Lower lobe of right lung (tissue), 2 donors: ENCODE data around the gene CT45A3. TPM values are rescaled to one million over a fixed set of nuclear protein-coding genes. Genes with fewer than 3 reads are reported as not detected.
"Not testable (repeated sequence)": the region's sequence is repeated elsewhere in the genome, so short reads cannot be mapped to it uniquely, and the experiment has no call there.

Experiments
- ATAC-seq, 2 donors: fragments of 200-7000 bp; cut with Tn5 transposase; one replicate each; pipeline ENCODE4 v1.9.1; 2020 to 2022; ENCODE audit warnings: mild to moderate bottlenecking in 2 of 2, moderate library complexity in 2 of 2
- DNase-seq: peaks from one replicate; pipeline ENCODE4 v3.0.0-alpha.2; 2020
- H3K27ac ChIP-seq: fragments of 200-600 bp; one replicate; pipeline ENCODE4 v1.8.0; 2022
- H3K27me3 ChIP-seq: fragments of 200-600 bp; one replicate; pipeline ENCODE4 v1.8.0; 2022; ENCODE audit warnings: low read depth
- H3K36me3 ChIP-seq: fragments of 200-600 bp; one replicate; pipeline ENCODE4 v1.8.0; 2022; ENCODE audit warnings: mild to moderate bottlenecking
- H3K4me1 ChIP-seq: fragments of 200-600 bp; one replicate; pipeline ENCODE4 v1.8.0; 2022
- H3K4me3 ChIP-seq: fragments of 200-600 bp; one replicate; pipeline ENCODE4 v1.8.0; 2022; ENCODE audit warnings: mild to moderate bottlenecking
- H3K9me3 ChIP-seq: fragments of 200-600 bp; one replicate; pipeline ENCODE4 v1.8.0; 2022
- CTCF ChIP-seq: fragments of 200-600 bp; IDR thresholded peaks from one replicate; pipeline ENCODE4 v1.8.0; 2022; ENCODE audit warnings: antibody characterized with exemption, mild to moderate bottlenecking
- intact Hi-C: fragments of 100-400 bp; cut with DNase I; formaldehyde crosslinking; loops from one replicate; pipeline ENCODE4 v1.11.0; 2022
- total RNA-seq: library from RNA; stranded (reverse); fragmentation: NEBNext Ultra II Directional; extraction: Animal tissue kit (Norgen Biotek cat#: 25700); gene quantifications from one replicate; pipeline ENCODE4 v1.2.1, GENCODE V29; 2021
- donor health status: DM: no; HTN: yes; CAD: no; lungs with severe emphysema.

CT45A3 gene
- total RNA-seq, 1 donor from 2014 or later = not detected

GRCh38 chrX:135713795-135714194 lies 54.2 kb downstream of the CT45A3 start:
- ATAC-seq = no peak
- intact Hi-C loops = no loop called here

GRCh38 chrX:135713183-135713689 lies 54.8 kb downstream of the CT45A3 start, which contains the start of gene CT45A1:
Gene CT45A1, plus strand, starts transcription at chrX:135713639. Its CDS starts 5,302 bp downstream, at chrX:135718941.
- H3K27ac ChIP-seq, H3K27me3 ChIP-seq, DNase-seq, H3K9me3 ChIP-seq, intact Hi-C loops, H3K4me1 ChIP-seq, ATAC-seq, H3K36me3 ChIP-seq, H3K4me3 ChIP-seq: not testable (repeated sequence)

More at GRCh38 chrX:135713795-135714194, 54.2 kb downstream of the CT45A3 start:
- no peaks in the 10 kb centered on the region for H3K27me3 ChIP-seq
- no peak overlapping the region for H3K27ac ChIP-seq
- H3K9me3 ChIP-seq = no peaks in the 10 kb centered on the region
- no peaks in the 10 kb centered on the region for H3K4me1 ChIP-seq
- no peaks in the 10 kb centered on the region for H3K36me3 ChIP-seq
- no peak overlapping the region for H3K4me3 ChIP-seq
- TF ChIP-seq CTCF = no peak
- DNase-seq = no peak

Other genes with a start within 250 kb of the CT45A3 start
- gene INTS6L, start 247.5 kb downstream of the CT45A3 start, total RNA-seq = 6.9 TPM
- gene CT45A1, start 54.6 kb downstream of the CT45A3 start, total RNA-seq = not detected
- gene CT45A5, start 17.3 kb upstream of the CT45A3 start, total RNA-seq = not detected
- gene CT45A6, start 34.6 kb upstream of the CT45A3 start, total RNA-seq = not detected
- gene CT45A2, start 51.8 kb upstream of the CT45A3 start, total RNA-seq = not detected
- not detected for gene CT45A7, start 69.1 kb upstream of the CT45A3 start, total RNA-seq
- gene CT45A8, start 86.3 kb upstream of the CT45A3 start, total RNA-seq = not detected
- gene CT45A9, start 103.6 kb upstream of the CT45A3 start, total RNA-seq = not detected
- gene CT45A10, start 125.3 kb upstream of the CT45A3 start, total RNA-seq = not detected
- gene SAGE1, start 125.5 kb upstream of the CT45A3 start, total RNA-seq = not detected
- gene MMGT1, start 205.8 kb upstream of the CT45A3 start, total RNA-seq = 28.7 TPM
- gene SLC9A6, start 217.2 kb upstream of the CT45A3 start, total RNA-seq = 18.0 TPM